K562 (cell line): Measurements from ENCODE around the gene SAMD9L. TPM values are rescaled to one million over a fixed set of nuclear protein-coding genes. Genes with fewer than 3 reads are reported as not detected.
A peak's percentile ranks its signal among the peaks of the same experiment; 100 is the strongest.

ENCODE experiments used
- ATAC-seq: fragments of 200-7000 bp; cut with Tn5 transposase; 3 replicates; pipeline ENCODE4 v1.9.1; 2020; ENCODE audit warnings: moderate library complexity
- Bru-seq: library from RNA; stranded (reverse); fragments of 400-500 nt; gene quantifications from one replicate; lab custom pipeline; 2021; lab: Mats Ljungman, UMichigan
- BruChase-seq, 2 experiments: library from RNA; stranded (reverse); fragments of 400-500 nt; gene quantifications; one replicate each; lab custom pipeline; 2021; lab: Mats Ljungman, UMichigan
- BruUV-seq: library from RNA; stranded (reverse); fragments of 400-500 nt; replicated peaks from 2 replicates; lab custom pipeline; 2021; lab: Mats Ljungman, UMichigan
- CTCF ChIA-PET: fragments of 300-600 bp; formaldehyde crosslinking; extraction: SDS; loops from one replicate; lab custom pipeline; 2021; ENCODE audit warnings: low intra/inter-chr PET ratio; lab: Yijun Ruan, JAX
- POLR2A ChIA-PET: fragments of 300-600, 350-650 bp; sonication (Branson Sonifier 250); formaldehyde crosslinking; extraction: SDS; loops from one replicate; lab custom pipeline; 2021; ENCODE audit warnings: antibody characterized with exemption, inconsistent platforms; lab: Yijun Ruan, JAX
- DNase-seq, 4 experiments: peaks; one replicate each; pipeline versions ENCODE4 v3.0.0 to v3.0.0-alpha.2; 2011 to 2018; ENCODE audit warnings: low spot score in 3 of 4, mixed read lengths in 3 of 4; ENCODE audit errors: extremely low read depth in 1 of 4
- FAIRE-seq: peaks from 2 replicates; lab custom pipeline; 2011; peaks lifted over from hg19 to GRCh38; lab: Jason Lieb, UNC
- H2AFZ ChIP-seq: 2 replicates; pipeline ENCODE4 v1.6.0; 2011; ENCODE audit warnings: low read depth, low read length, control low read depth, inconsistent platforms
- H3K27ac ChIP-seq: fragments of 200-600 bp; 3 replicates; pipeline ENCODE4 v1.8.0; 2011; ENCODE audit warnings: low read depth, mild to moderate bottlenecking, control low read depth, inconsistent platforms, low read length, moderate library complexity, mixed read lengths; ENCODE audit errors: extremely low read depth
- H3K27me3 ChIP-seq, 2 experiments: fragments of 300-600 bp in 1 of 2; 2 replicates in 1 of 2; 3 replicates in 1 of 2; pipeline versions ENCODE4 v1.6.0 to v1.8.0; 2011; ENCODE audit warnings: inconsistent platforms in 2 of 2, low read length in 2 of 2, mild to moderate bottlenecking in 1 of 2, mixed read lengths in 1 of 2, moderate library complexity in 1 of 2; ENCODE audit not compliant: control insufficient read depth in 2 of 2, insufficient read depth in 2 of 2
- H3K36me3 ChIP-seq: fragments of 300-600 bp; 3 replicates; pipeline ENCODE4 v1.8.0; 2011; ENCODE audit warnings: mild to moderate bottlenecking, low read length, inconsistent platforms; ENCODE audit not compliant: control insufficient read depth, insufficient read depth
- H3K4me1 ChIP-seq, 2 experiments: fragments of 200-600 bp in 1 of 2; replicated peaks in 1 of 2; 2 replicates in 1 of 2; 3 replicates in 1 of 2; pipeline versions ENCODE4 v1.5.1 to v1.8.0; 2011; ENCODE audit warnings: inconsistent platforms in 2 of 2, low read length in 2 of 2, mild to moderate bottlenecking in 1 of 2, mixed read lengths in 1 of 2, moderate library complexity in 1 of 2; ENCODE audit not compliant: control insufficient read depth in 2 of 2, insufficient read depth in 2 of 2
- H3K4me2 ChIP-seq: 2 replicates; pipeline ENCODE4 v1.6.1; 2011; ENCODE audit warnings: low read length, control low read depth, inconsistent platforms, mixed read lengths; ENCODE audit not compliant: insufficient read depth
- H3K4me3 ChIP-seq: fragments of 200-600 bp; sonication (generic), shearing (Covaris generic); 2 replicates; pipeline ENCODE4 v1.5.1; 2016; ENCODE audit warnings: control low read depth, inconsistent platforms
- H3K79me2 ChIP-seq: fragments of 200-600 bp; 3 replicates; pipeline ENCODE4 v1.8.0; 2011; ENCODE audit warnings: low read length, inconsistent platforms; ENCODE audit not compliant: control insufficient read depth, insufficient read depth
- H3K9ac ChIP-seq, 2 experiments: 2 replicates each; pipeline versions ENCODE4 v1.6.0 to v1.6.1; 2011; ENCODE audit warnings: low read depth in 2 of 2, low read length in 2 of 2, control low read depth in 1 of 2, inconsistent platforms in 1 of 2, mild to moderate bottlenecking in 1 of 2, mixed read lengths in 1 of 2; ENCODE audit not compliant: insufficient read depth in 1 of 2
- H3K9me1 ChIP-seq: one replicate; pipeline ENCODE4 v1.6.0; 2011; ENCODE audit warnings: inconsistent platforms, mild to moderate bottlenecking, low read length, moderate library complexity; ENCODE audit not compliant: control insufficient read depth, insufficient read depth
- H3K9me3 ChIP-seq: replicated peaks from 2 replicates; pipeline ENCODE4 v1.5.1; 2011; ENCODE audit warnings: low read depth, low read length, inconsistent platforms; ENCODE audit not compliant: control insufficient read depth, insufficient read depth
- H4K20me1 ChIP-seq: replicated peaks from 2 replicates; pipeline ENCODE4 v1.6.1; 2011; ENCODE audit warnings: low read length, inconsistent platforms, mixed read lengths; ENCODE audit not compliant: control insufficient read depth, insufficient read depth
- DIDO1 ChIP-seq: fragments of 450-650 bp; IDR thresholded peaks from 2 replicates; pipeline ENCODE4 v1.6.1; 2016; ENCODE audit warnings: low read depth, missing biosample characterization, missing genetic modification characterization
- ETS1 ChIP-seq: conservative IDR thresholded peaks from 2 replicates; pipeline ENCODE4 v1.6.1; 2011; ENCODE audit warnings: low read depth, mild to moderate bottlenecking, low read length; ENCODE audit not compliant: control insufficient read depth
- MAFG ChIP-seq: fragments of 450-650 bp; conservative IDR thresholded peaks from 2 replicates; pipeline ENCODE4 v1.6.1; 2016; ENCODE audit warnings: missing genetic modification characterization, missing compliant biosample characterization
- MAFK ChIP-seq: IDR thresholded peaks from 2 replicates; pipeline ENCODE4 v1.6.1; 2011; ENCODE audit warnings: low read length, improper control_type of control experiment
- NFE2 ChIP-seq: IDR thresholded peaks from 2 replicates; pipeline ENCODE4 v1.6.1; 2014; ENCODE audit warnings: antibody characterized with exemption, low read depth
- POLR2A ChIP-seq: fragments of 450-650 bp; conservative IDR thresholded peaks from 2 replicates; pipeline ENCODE4 v1.6.1; 2016
- POLR2H ChIP-seq: IDR thresholded peaks from 2 replicates; pipeline ENCODE4 v1.6.1; 2016; ENCODE audit warnings: missing genetic modification characterization, low read depth, mild to moderate bottlenecking, control low read depth, missing compliant biosample characterization, moderate library complexity
- ZNF239 ChIP-seq: fragments of 250-450 bp; sonication (Bioruptor Pico); IDR thresholded peaks from 2 replicates; pipeline ENCODE4 v1.4.0; 2020; ENCODE audit warnings: mild to moderate bottlenecking
- ZNF316 ChIP-seq: fragments of 450-650 bp; IDR thresholded peaks from 2 replicates; pipeline ENCODE4 v1.6.1; 2016
- ZNF561 ChIP-seq: fragments of 450-650 bp; formaldehyde crosslinking; conservative IDR thresholded peaks from 2 replicates; pipeline ENCODE4 v1.4.0; 2020; ENCODE audit warnings: mild to moderate bottlenecking, moderate library complexity
- ZSCAN29 ChIP-seq: fragments of 450-650 bp; IDR thresholded peaks from 2 replicates; pipeline ENCODE4 v1.6.1; 2017
- whole genome bisulfite sequencing: fragments of 100-300 bp; shearing (Covaris generic); methylation state at CpG from one replicate; pipeline ENCODE4 v1.1.6; 2016; ENCODE audit warnings: low coverage, mixed read lengths; ENCODE audit not compliant: insufficient coverage; ENCODE audit errors: missing lambda C conversion rate; 5-methylcytosine and 5-hydroxymethylcytosine counted together
- in situ Hi-C: fragments of 300-500 bp; cut with MboI; formaldehyde crosslinking; loops from 4 replicates; pipeline ENCODE4 v1.15.0; 2018; ENCODE audit warnings: inconsistent platforms, mixed read lengths
- intact Hi-C: fragments of 100-400 bp; cut with micrococcal nuclease; formaldehyde crosslinking; loops from 2 replicates; pipeline ENCODE4 v1.14.2; 2022
- long read RNA-seq, 3 experiments: library from polyadenylated mRNA in 2 of 3; library from RNA in 1 of 3; unstranded in 2 of 3; stranded (forward) in 1 of 3; transcript quantifications; one replicate each; pipeline ENCODE4 v2.0.0, GENCODE V29; 2019 to 2022
- polyA minus RNA-seq, 3 experiments: library from RNA; depleted of rRNA, polyadenylated mRNA; stranded (reverse); fragments of >200 nt; gene quantifications; 2 replicates each; pipeline ENCODE4 v1.2.3, GENCODE V29; 2011
- polyA plus RNA-seq, 8 experiments: library from polyadenylated mRNA; depleted of rRNA in 4 of 8; stranded (reverse) in 5 of 8; unstranded in 3 of 8; fragments of >200 nt; fragmentation: Nextera tagmentation in 2 of 8; fragmentation: Illumina TruSeq in 1 of 8; extraction: Ambion mirVana in 2 of 8; extraction: Trizol in 1 of 8; gene quantifications; 2 replicates each; pipeline versions ENCODE4 v1.2.1 to v1.2.3, GENCODE V29; 2011 to 2014; ENCODE audit warnings: inconsistent platforms in 1 of 8, missing spikeins in 1 of 8
- total RNA-seq, 7 experiments: library from RNA; depleted of rRNA in 6 of 7; stranded (reverse); fragments of >200 nt in 6 of 7; fragmentation: Illumina TruSeq in 2 of 7; extraction: Trizol in 2 of 7; gene quantifications; 2 replicates each; pipeline versions ENCODE4 v1.2.1 to v1.2.3, GENCODE V29; 2011 to 2021; ENCODE audit warnings: low replicate concordance in 1 of 7
- TF ChIP-seq, protein P1 (sequence below): IDR thresholded peaks from 3 replicates; pipeline ENCODE4 v1.6.1; 2011; ENCODE audit warnings: borderline replicate concordance, mild to moderate bottlenecking; ENCODE audit not compliant: insufficient read length, insufficient read depth
- TF ChIP-seq, protein P2 (sequence below): fragments of 250-450 bp; sonication (Bioruptor Pico); IDR thresholded peaks from 2 replicates; pipeline ENCODE4 v1.8.0; 2022; ENCODE audit warnings: inconsistent platforms, mild to moderate bottlenecking, moderate library complexity, borderline replicate concordance

The SAMD9L gene
- 0.05 and 0.42 TPM in 2 replicates for total RNA-seq (2011; cell fraction: chromatin; rRNA removed; ENCODE audit: low replicate concordance)
- not detected in 2 replicates for total RNA-seq (2011; cell fraction: nucleolus; rRNA removed)
- total RNA-seq (2011; cell fraction: nucleoplasm; rRNA removed): not detected in 2 replicates
- total RNA-seq (2014; rRNA removed) (0.41 and 0.59 TPM in 2 replicates), total RNA-seq (2014; rRNA removed; fragmentation: Illumina TruSeq; extraction: Trizol) (0.48 and 0.91 TPM in 2 replicates), total RNA-seq (2015; rRNA removed; fragmentation: Illumina TruSeq; extraction: Trizol) (0.87 and 1.0 TPM in 2 replicates), total RNA-seq (2021) (0.44 and 0.45 TPM in 2 replicates), polyA plus RNA-seq (2011; rRNA removed) (0.07 and 0.15 TPM in 2 replicates), polyA plus RNA-seq (2014; fragmentation: Illumina TruSeq; extraction: Trizol) (0.33 and 0.55 TPM in 2 replicates), polyA plus RNA-seq (2014; fragmentation: Nextera tagmentation; extraction: Ambion mirVana) (under 1 TPM; 0.44 to 0.48 TPM), polyA plus RNA-seq (2014; rRNA removed) (0.32 and 1.1 TPM in 2 replicates), polyA minus RNA-seq (2011; rRNA and poly(A)+ RNA removed) (0.03 and 0.04 TPM in 2 replicates), Bru-seq, nascent RNA (percentile 36 among the genes with signal in this experiment), BruChase-seq, experiment 1, labeled RNA remaining after a 2-hour chase (percentile 29 among the genes with signal in this experiment), BruChase-seq, experiment 2, labeled RNA remaining after a 6-hour chase (percentile 37 among the genes with signal in this experiment)
- polyA plus RNA-seq (2011; cell fraction: cytosol; rRNA removed): under 0.01 TPM in 1 of 2 replicates, not detected in the other
- 0.21 and 0.23 TPM in 2 replicates for polyA plus RNA-seq (2011; cell fraction: nucleus; rRNA removed)
- 0.53 and 1.3 TPM in 2 replicates for polyA plus RNA-seq (2012)
- polyA minus RNA-seq (2011; cell fraction: cytosol; rRNA and poly(A)+ RNA removed): not detected in 2 replicates
- 0.11 and 0.13 TPM in 2 replicates for polyA minus RNA-seq (2011; cell fraction: nucleus; rRNA and poly(A)+ RNA removed)
- long read RNA-seq, experiment 1: 0 reads
- long read RNA-seq, experiment 2: 0 reads
- long read RNA-seq, experiment 3: 0 reads

DNA sequence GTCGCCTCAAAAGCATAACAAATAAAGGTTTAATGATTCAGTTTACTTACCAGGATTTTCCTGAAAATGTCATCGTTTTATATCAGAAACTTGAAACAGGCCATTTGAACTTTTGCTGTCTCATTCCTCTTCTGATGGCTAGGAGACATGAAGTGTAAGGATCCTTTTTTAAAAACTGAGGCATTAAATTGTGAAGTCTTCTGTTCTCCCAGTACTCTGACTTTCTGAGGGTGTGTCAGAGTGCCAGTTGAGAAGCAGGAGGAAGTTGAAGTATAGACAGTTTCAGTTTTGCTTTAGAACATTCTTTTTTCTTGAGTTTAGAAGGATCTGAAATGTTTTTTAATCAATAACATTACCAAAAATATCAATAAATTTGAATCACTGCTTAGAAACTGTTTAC lies at the start of gene SAMD9L:
Gene SAMD9L (minus strand): TSS at position 242 of the 400 bp plus-strand sequence. CDS start 12,414 bp downstream, outside the sequence.
- H3K4me2 ChIP-seq: peak within 1 kb of the TSS; percentile 51
- no peaks in the 10 kb centered on the region for H3K9me3 ChIP-seq
- no peak for DNase-seq
- peaks cover 0 to 4% of the 10 kb centered on the region in 2 experiments; a peak in 1 of 5 replicates for H3K27me3 ChIP-seq
- no peaks in the 10 kb centered on the region for H4K20me1 ChIP-seq
- peak; percentile 44 for FAIRE-seq
- H3K79me2 ChIP-seq: no peaks in the 10 kb centered on the region
- H2AFZ ChIP-seq: peak within 1 kb of the TSS; percentile 82
- no TSS peak for BruUV-seq
- H3K4me1 ChIP-seq: peaks cover 0 to 12% of the 10 kb centered on the region in 2 experiments; a peak in 1 of 5 replicates
- no peaks in the 10 kb centered on the region for H3K36me3 ChIP-seq
- no peak within 1 kb of the TSS for H3K4me3 ChIP-seq
- CTCF ChIA-PET: no interaction called here
- H3K27ac ChIP-seq: peak within 1 kb of the TSS; percentile 23; the same call in 1 of the 3 replicates
- 6% methylated on average over 2 of the region's 2 CpGs for WGBS
- TF ChIP-seq MAFK (0 out of 2 replicates have a peak, but pooled peaks have one; percentile 5), ZNF316 (peak; percentile 48), ZSCAN29 (no peak), ETS1 (no peak), NFE2 (peak; percentile 55), ZNF239 (no peak), MAFG (tag) (0 out of 2 replicates have a peak, but pooled peaks have one; percentile 6), DIDO1 (tag) (no peak), ZNF561 (CRISPR knock-in tag) (no peak), POLR2H (tag) (0 out of 2 replicates have a peak, but pooled peaks have one; percentile 32), POLR2A (no peak)
- TF ChIP-seq, protein P1, sequence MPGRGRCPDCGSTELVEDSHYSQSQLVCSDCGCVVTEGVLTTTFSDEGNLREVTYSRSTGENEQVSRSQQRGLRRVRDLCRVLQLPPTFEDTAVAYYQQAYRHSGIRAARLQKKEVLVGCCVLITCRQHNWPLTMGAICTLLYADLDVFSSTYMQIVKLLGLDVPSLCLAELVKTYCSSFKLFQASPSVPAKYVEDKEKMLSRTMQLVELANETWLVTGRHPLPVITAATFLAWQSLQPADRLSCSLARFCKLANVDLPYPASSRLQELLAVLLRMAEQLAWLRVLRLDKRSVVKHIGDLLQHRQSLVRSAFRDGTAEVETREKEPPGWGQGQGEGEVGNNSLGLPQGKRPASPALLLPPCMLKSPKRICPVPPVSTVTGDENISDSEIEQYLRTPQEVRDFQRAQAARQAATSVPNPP: no peak
- TF ChIP-seq, protein P2, sequence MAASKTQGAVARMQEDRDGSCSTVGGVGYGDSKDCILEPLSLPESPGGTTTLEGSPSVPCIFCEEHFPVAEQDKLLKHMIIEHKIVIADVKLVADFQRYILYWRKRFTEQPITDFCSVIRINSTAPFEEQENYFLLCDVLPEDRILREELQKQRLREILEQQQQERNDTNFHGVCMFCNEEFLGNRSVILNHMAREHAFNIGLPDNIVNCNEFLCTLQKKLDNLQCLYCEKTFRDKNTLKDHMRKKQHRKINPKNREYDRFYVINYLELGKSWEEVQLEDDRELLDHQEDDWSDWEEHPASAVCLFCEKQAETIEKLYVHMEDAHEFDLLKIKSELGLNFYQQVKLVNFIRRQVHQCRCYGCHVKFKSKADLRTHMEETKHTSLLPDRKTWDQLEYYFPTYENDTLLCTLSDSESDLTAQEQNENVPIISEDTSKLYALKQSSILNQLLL (CRISPR knock-in tag): no peak
- 0 out of 4 replicates have a peak within 1 kb of the TSS, but pooled peaks of 1 of the 2 experiments have one; percentile 6 for H3K9ac ChIP-seq
- ATAC-seq: peak; percentile 23; the same call in 1 of the 3 replicates
- intact Hi-C loops: no loop called here
- POLR2A ChIA-PET: no interaction called here
- in situ Hi-C loops: no loop called here
- H3K9me1 ChIP-seq: no peaks in the 10 kb centered on the region
